ENCODE measurements around the gene SMIM36. TPM values are rescaled to one million over a fixed set of nuclear protein-coding genes. Genes with fewer than 3 reads are reported as not detected.

SMIM36 gene
- total and polyA plus RNA-seq, 10 of the 15 experiments (the other 5 are each of a cell fraction or from before 2014, with no cell fraction given): not detected

- TF ChIP-seq ZBTB11 (CRISPR knock-in tag; IDR thresholded peaks at IDR 0.05): no peak
Observed at GRCh38 chr17:55424893-55425540, 86.2 kb downstream of the SMIM36 start (continued).

- ChIA-PET RAD21 (ENCODE audit: unreplicated experiment) (interaction anchor here (0.7 to 8.9 kb wide), 6 partner anchors 11 to 43 kb away, joined by 3 to 99 read pairs (median 3); no protein-coding TSS in a partner anchor), POLR2A (interaction anchor here (0.6 to 6.4 kb wide), 7 partner anchors 11 to 1667 kb away, joined by 3 to 106 read pairs (median 4); no protein-coding TSS in a partner anchor), CTCF (interaction anchor here (0.6 to 1.2 kb wide), 6 partner anchors 9 to 67 kb away, joined by 3 to 4 read pairs (median 3); no protein-coding TSS in a partner anchor), SMC1A (ENCODE audit: uncharacterized antibody, unreplicated experiment) (interaction anchor here (0.9 to 16.9 kb wide), 6 partner anchors 9 to 88 kb away, joined by 3 to 359 read pairs (median 6); partner anchors contain the start of gene SMIM36)
- Histone ChIP-seq H3K4me3 (peak overlapping the region; percentile 57), H3K27me3 (replicated peaks in 1 of 2; ENCODE audit: control insufficient read depth in 2 of 2, insufficient read depth in 2 of 2, low read length in 1 of 2) (no peaks in the 10 kb centered on the region), H3K9ac (ENCODE audit: control insufficient read depth, insufficient read depth, low read length) (peak overlapping the region; percentile 6; the same call in 1 of the 2 replicates), H3K4me2 (ENCODE audit: control insufficient read depth, insufficient read depth) (peak overlapping the region; percentile 51), H3K79me2 (ENCODE audit: control insufficient read depth, insufficient read depth, low read length) (peaks cover 35% of the 10 kb centered on the region), H3K9me3 (replicated peaks; ENCODE audit: control insufficient read depth, insufficient read depth, low read length) (no peaks in the 10 kb centered on the region), H2AFZ (ENCODE audit: control insufficient read depth, low read depth, low read length) (peak overlapping the region; percentile 49), H3K4me1 (ENCODE audit: control insufficient read depth, insufficient read depth, low read length) (peaks cover 46% of the 10 kb centered on the region), H4K20me1 (ENCODE audit: control insufficient read depth, insufficient read depth) (no peaks in the 10 kb centered on the region), H3K36me3 (ENCODE audit: control insufficient read depth in 2 of 2, insufficient read depth in 2 of 2, low read length in 1 of 2) (no peaks in the 10 kb centered on the region), H3K27ac (ENCODE audit: control insufficient read depth, insufficient read depth) (peak overlapping the region; percentile 63)
- FAIRE-seq: no peak
- DNase-seq (ENCODE audit: low read depth, low spot score): no peak
- WGBS (ENCODE audit: insufficient coverage, insufficient replicate concordance, low lambda C conversion rate, missing lambda C conversion rate): 19% methylated on average over 3 of the region's 3 CpGs
- BruUV-seq (replicated peaks): no TSS peak
- no peak for ATAC-seq
- intact Hi-C loops (cut with micrococcal nuclease; ENCODE audit: unreplicated experiment) (loop anchor here (2.0 kb wide), 1 partner anchor 35 kb away; no protein-coding TSS in a partner anchor), in situ Hi-C loops (cut with MboI) (loop anchor here (5.0 kb wide), 1 partner anchor 89 kb away; the partner anchor contains the start of gene SMIM36)
- TF ChIP-seq IKZF1 (conservative IDR thresholded peaks at IDR 0.05) (0 out of 2 replicates have a peak, but pooled peaks have one; percentile 4), TBL1XR1 (IDR thresholded peaks at IDR 0.05; ENCODE audit: low read depth, low read length) (no peak), RCOR1 (conservative IDR thresholded peaks at IDR 0.05; ENCODE audit: low read depth, low read length) (no peak), ELK1 (IDR thresholded peaks at IDR 0.05; ENCODE audit: low read depth, low read length) (no peak), PML (IDR thresholded peaks at IDR 0.05; ENCODE audit: low read length) (no peak), CREM (IDR thresholded peaks at IDR 0.05; ENCODE audit: low read depth) (no peak), ATF7 (IDR thresholded peaks at IDR 0.05; ENCODE audit: low read depth) (0 out of 2 replicates have a peak, but pooled peaks have one; percentile 19), RELA (IDR thresholded peaks at IDR 0.05; ENCODE audit: borderline replicate concordance, partially characterized antibody) (peak; percentile 40), RAD21 (IDR thresholded peaks at IDR 0.05; ENCODE audit: insufficient read depth, low read depth, low read length) (no peak), ZNF384 (IDR thresholded peaks at IDR 0.05; ENCODE audit: borderline replicate concordance, low read depth, low read length) (peak; percentile 86), TCF12 (IDR thresholded peaks at IDR 0.05; ENCODE audit: low read depth, low read length) (no peak), ZBTB40 (IDR thresholded peaks at IDR 0.05; ENCODE audit: borderline replicate concordance) (peak; percentile 86)
Observed at GRCh38 chr17:55423535-55423934, 87.7 kb downstream of the SMIM36 start.
